Peyer's patch (tissue), 4 donors: Measurements from ENCODE around the gene ABHD12B. TPM values are rescaled to one million over a fixed set of nuclear protein-coding genes. Genes with fewer than 3 reads are reported as not detected.

Source experiments
- DNase-seq, 3 donors: peaks; one replicate each; pipeline ENCODE4 v3.0.0-alpha.2; 2017 to 2019
- H3K27ac ChIP-seq, 4 donors: fragments of 200-600 bp; sonication (generic); one replicate each; pipeline ENCODE4 v1.5.1; 2016 to 2019
- H3K27me3 ChIP-seq, 2 donors: fragments of 200-600 bp; sonication (generic); one replicate each; pipeline ENCODE4 v1.5.1; 2019
- H3K36me3 ChIP-seq, 3 donors: fragments of 200-600 bp; sonication (generic); one replicate each; pipeline ENCODE4 v1.5.1; 2016 to 2019
- H3K4me1 ChIP-seq, 4 donors: fragments of 200-600 bp; sonication (generic); one replicate each; pipeline ENCODE4 v1.5.1; 2016 to 2019
- H3K4me3 ChIP-seq, 4 donors: fragments of 200-600 bp; sonication (generic); 1 replicate in 3 of 4; 2 replicates in 1 of 4; pipeline ENCODE4 v1.5.1; 2016 to 2019; ENCODE audit warnings: mild to moderate bottlenecking in 1 of 4
- H3K9me3 ChIP-seq, 4 donors: fragments of 200-600 bp; sonication (generic); one replicate each; pipeline ENCODE4 v1.5.1; 2016 to 2019; ENCODE audit warnings: mild to moderate bottlenecking in 1 of 4
- CTCF ChIP-seq, 6 experiments: fragments of 450-650 bp in 4 of 6; fragments of 200-600 bp in 2 of 6; sonication (generic) in 1 of 6; IDR thresholded peaks; one replicate each; pipeline ENCODE4 v1.5.1; 2017 to 2019; ENCODE audit warnings: antibody characterized with exemption in 6 of 6, mild to moderate bottlenecking in 3 of 6, moderate library complexity in 1 of 6
- POLR2A ChIP-seq, 2 donors: fragments of 450-650 bp; IDR thresholded peaks; one replicate each; pipeline ENCODE4 v1.5.1; 2017; ENCODE audit warnings: antibody characterized with exemption in 2 of 2, mild to moderate bottlenecking in 2 of 2, moderate library complexity in 2 of 2
- total RNA-seq, 4 donors: library from RNA; depleted of rRNA; stranded (reverse); fragments of >200 nt; gene quantifications; one replicate each; pipeline ENCODE4 v1.1.0, GENCODE V29; 2016

Gene ABHD12B
- total RNA-seq, 4 donors from 2014 or later: not detected

DNA sequence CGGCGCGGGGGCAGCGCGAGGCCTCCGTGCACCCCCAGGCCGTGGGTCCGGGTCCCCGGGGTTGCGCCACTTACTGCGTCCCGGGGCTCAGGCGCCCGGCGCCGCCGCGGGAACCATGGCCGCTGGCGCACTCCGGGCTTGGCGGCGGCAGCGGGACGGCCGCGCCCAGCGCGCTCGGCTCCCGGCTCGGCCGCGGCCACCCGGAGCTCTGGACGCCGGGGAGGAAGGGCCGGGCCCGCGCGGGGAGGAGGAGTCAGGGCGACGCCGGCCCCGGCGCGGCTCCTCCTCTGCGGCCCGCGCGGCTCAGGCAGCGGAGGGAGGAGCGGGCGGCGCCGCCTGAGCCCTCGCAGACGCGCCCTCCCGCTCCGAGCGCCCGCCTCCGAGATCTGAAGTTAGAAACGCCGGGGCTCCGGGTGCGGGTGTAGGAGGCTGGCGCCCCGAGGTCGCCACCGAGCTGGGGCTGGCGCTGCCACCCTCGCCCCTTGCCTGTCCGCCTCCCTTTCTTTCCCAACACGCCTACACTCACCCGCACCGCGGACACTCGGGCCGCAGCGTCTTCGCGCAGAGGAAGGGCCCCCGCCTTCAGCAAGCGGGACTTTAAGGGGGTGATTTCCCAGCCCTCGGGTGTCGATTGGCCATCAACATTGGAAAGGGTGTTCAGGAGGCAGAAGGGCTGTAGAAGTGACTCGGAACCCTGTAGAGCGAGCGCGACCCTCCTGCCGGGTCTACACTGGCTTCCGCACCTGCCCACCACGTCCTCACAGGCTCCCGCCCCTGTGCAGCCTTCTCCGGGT is 40.7 kb upstream of the ABHD12B start, which contains the start of gene NIN:
NIN (minus strand) TSS at position 231 of the 794 bp plus-strand sequence. CDS start 9,106 bp downstream, outside the sequence.
- no peaks in the 10 kb centered on the region for H3K27me3 ChIP-seq
- DNase-seq: peak; percentile 70 to 88 (median 86)
- peak within 1 kb of the TSS; percentile 81 to 96 (median 92) for H3K27ac ChIP-seq
- H3K4me1 ChIP-seq: peaks cover 0 to 20% (median 6%) of the 10 kb centered on the region in 4 donors
- no peaks in the 10 kb centered on the region for H3K9me3 ChIP-seq
- H3K36me3 ChIP-seq: no peaks in the 10 kb centered on the region
- peak within 1 kb of the TSS; percentile 83 to 95 (median 88) for H3K4me3 ChIP-seq
- TF ChIP-seq CTCF (IDR thresholded peaks at IDR 0.05) (no peak), POLR2A (IDR thresholded peaks at IDR 0.05) (peak; percentile 27 to 35)

DNA sequence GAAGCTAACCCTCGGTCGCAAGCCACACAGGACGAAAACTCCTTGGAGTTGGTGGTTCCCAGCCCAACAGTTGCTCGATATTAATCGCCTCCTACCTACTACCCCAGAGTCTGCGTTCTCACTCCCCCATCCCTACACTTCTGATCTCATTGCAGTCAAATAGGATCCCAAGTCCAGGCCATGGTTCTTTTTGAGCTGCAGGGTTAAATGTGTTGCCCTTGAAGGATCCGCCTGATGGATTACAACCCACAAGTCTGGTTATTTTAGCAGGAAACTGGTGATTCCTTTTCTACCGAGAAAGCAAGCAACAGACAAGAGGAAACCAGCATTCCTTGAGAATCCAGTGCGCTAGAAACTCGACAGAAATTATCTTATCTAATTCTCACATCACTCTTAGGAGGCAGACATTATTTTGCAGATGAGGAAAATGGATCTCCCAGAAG is 40.1 kb upstream of the ABHD12B start:
- Histone ChIP-seq H3K27ac (peak overlapping the region; percentile 81 to 96 (median 92)), H3K9me3 (no peaks in the 10 kb centered on the region), H3K4me3 (peak overlapping the region; percentile 83 to 95 (median 88)), H3K36me3 (no peaks in the 10 kb centered on the region), H3K27me3 (no peaks in the 10 kb centered on the region), H3K4me1 (peaks cover 0 to 20% (median 6%) of the 10 kb centered on the region in 4 donors)
- DNase-seq: no peak
- no peak for TF ChIP-seq POLR2A (IDR thresholded peaks at IDR 0.05)
- TF ChIP-seq CTCF (IDR thresholded peaks at IDR 0.05): no peak

GRCh38 chr14:50832935-50833630 is 38.8 kb upstream of the ABHD12B start:
- H3K36me3 ChIP-seq: no peaks in the 10 kb centered on the region
- no peak overlapping the region for H3K27ac ChIP-seq
- no peak overlapping the region for H3K4me3 ChIP-seq
- TF ChIP-seq CTCF (IDR thresholded peaks at IDR 0.05) (no peak), POLR2A (IDR thresholded peaks at IDR 0.05) (no peak)
- H3K27me3 ChIP-seq: no peaks in the 10 kb centered on the region
- no peak for DNase-seq
- H3K4me1 ChIP-seq: peaks cover 0 to 16% (median 6%) of the 10 kb centered on the region in 4 donors
- no peaks in the 10 kb centered on the region for H3K9me3 ChIP-seq

- Histone ChIP-seq H3K27me3 (no peaks in the 10 kb centered on the region), H3K9me3 (no peaks in the 10 kb centered on the region), H3K4me1 (peaks cover 0 to 11% (median 4%) of the 10 kb centered on the region in 4 donors), H3K4me3 (no peak overlapping the region), H3K36me3 (no peaks in the 10 kb centered on the region), H3K27ac (peak overlapping the region in 1 of 4 donors; percentile 2)
- DNase-seq: no peak
- no peak for TF ChIP-seq POLR2A (IDR thresholded peaks at IDR 0.05)
- TF ChIP-seq CTCF (IDR thresholded peaks at IDR 0.05): no peak
Observed at GRCh38 chr14:50834802-50835276, 37.0 kb upstream of the ABHD12B start.

- Histone ChIP-seq H3K9me3 (no peaks in the 10 kb centered on the region), H3K36me3 (no peaks in the 10 kb centered on the region), H3K27ac (peak overlapping the region in 1 of 4 donors; percentile 2), H3K4me1 (peaks cover 0 to 11% (median 2%) of the 10 kb centered on the region in 4 donors), H3K4me3 (no peak overlapping the region), H3K27me3 (no peaks in the 10 kb centered on the region)
- no peak for TF ChIP-seq CTCF (IDR thresholded peaks at IDR 0.05)
- TF ChIP-seq POLR2A (IDR thresholded peaks at IDR 0.05): no peak
- peak in 2 of 3 donors; percentile 58 to 70 for DNase-seq
Observed at GRCh38 chr14:50835280-50835679, 36.6 kb upstream of the ABHD12B start.
